T-helper 9 cell (primary cell): Measurements from ENCODE around the gene TFPT.

Experiments
- DNase-seq: peaks from one replicate; pipeline ENCODE4 v3.0.0-alpha.2; 2020
- total RNA-seq, 2 donors: gene quantifications; one replicate each; lab custom pipeline; 2026; lab: John Stamatoyannopoulos, UW

The TFPT gene
- 8.4 to 17.3 reads per million in 2 donors for total RNA-seq

GRCh38 chr19:54115109-54116063, at the start of gene TFPT, which contains the start of gene PRPF31:
TSS of gene TFPT (minus strand) at chr19:54115657. CDS start at chr19:54115269, 388 bp downstream.
TSS of gene PRPF31 (plus strand) at chr19:54115754. CDS start at chr19:54118279, 2,525 bp downstream.
- DNase-seq = peak; percentile 97

- DNase-seq = no peak
These were observed 49.8 kb upstream of the TFPT start for GRCh38 chr19:54165222-54165621.

- DNase-seq = peak; percentile 58
These were observed 49.1 kb upstream of the TFPT start for GRCh38 chr19:54164369-54165068.

- DNase-seq = no peak
These were observed 47.4 kb upstream of the TFPT start for GRCh38 chr19:54162884-54163283.

- peak; percentile 71 for DNase-seq
These were observed 46.9 kb upstream of the TFPT start for GRCh38 chr19:54162241-54162805.

GRCh38 chr19:54160854-54161253, 45.4 kb upstream of the TFPT start:
- no peak for DNase-seq

- DNase-seq = no peak
These were observed 44.8 kb upstream of the TFPT start for GRCh38 chr19:54160182-54160811.

- DNase-seq = peak; percentile 94
These were observed 44.1 kb upstream of the TFPT start, which contains the start of gene LENG1 for GRCh38 chr19:54159352-54160181. TSS of gene LENG1 (minus strand) at chr19:54159721. CDS start at chr19:54159695, 26 bp downstream.

GRCh38 chr19:54158812-54159351, 43.4 kb upstream of the TFPT start:
- DNase-seq = no peak

GRCh38 chr19:54156953-54157352, 41.5 kb upstream of the TFPT start:
- DNase-seq = no peak

GRCh38 chr19:54156490-54156889, 41.0 kb upstream of the TFPT start:
- no peak for DNase-seq

GRCh38 chr19:54155694-54156093, 40.2 kb upstream of the TFPT start:
- no peak for DNase-seq

- no peak for DNase-seq
These were observed 39.3 kb upstream of the TFPT start for GRCh38 chr19:54154603-54155345.

GRCh38 chr19:54153731-54154326, 38.4 kb upstream of the TFPT start:
- DNase-seq = no peak

GRCh38 chr19:54152878-54153524, 37.5 kb upstream of the TFPT start:
- DNase-seq = no peak

GRCh38 chr19:54152267-54152666, 36.8 kb upstream of the TFPT start:
- DNase-seq = no peak

GRCh38 chr19:54151362-54152035, 36.0 kb upstream of the TFPT start:
- no peak for DNase-seq

GRCh38 chr19:54149021-54149812, 33.8 kb upstream of the TFPT start:
- DNase-seq = no peak
